Stimulated activated CD4-positive, alpha-beta T cell treated with anti-CD3 and anti-CD28 coated beads, Interleukin-4, amount 100 ng/mL, for 1 hour (primary cell): Measurements from ENCODE around the gene ATP11A.

Source experiments
- DNase-seq: peaks from one replicate; pipeline ENCODE4 v3.0.0-alpha.2; 2020

The ATP11A gene

GRCh38 chr13:112917056-112917664 is 227.3 kb downstream of the ATP11A start:
- no peak for DNase-seq

- no peak for DNase-seq
Measured at GRCh38 chr13:112917737-112918136, 227.9 kb downstream of the ATP11A start.

- DNase-seq = no peak
Measured at GRCh38 chr13:112918266-112918665, 228.4 kb downstream of the ATP11A start.

GRCh38 chr13:112918746-112919145 is 228.9 kb downstream of the ATP11A start:
- DNase-seq = no peak

GRCh38 chr13:112923962-112924361 is 234.1 kb downstream of the ATP11A start:
- no peak for DNase-seq

- no peak for DNase-seq
Measured at GRCh38 chr13:112924365-112924764, 234.5 kb downstream of the ATP11A start.

- DNase-seq = no peak
Measured at GRCh38 chr13:112926003-112926402, 236.2 kb downstream of the ATP11A start.

- no peak for DNase-seq
Measured at GRCh38 chr13:112926993-112927392, 237.2 kb downstream of the ATP11A start.

GRCh38 chr13:112928020-112928971 is 238.5 kb downstream of the ATP11A start:
- DNase-seq = no peak

GRCh38 chr13:112928972-112929782 is 239.3 kb downstream of the ATP11A start:
- no peak for DNase-seq

- DNase-seq = no peak
Measured at GRCh38 chr13:112929783-112930055, 239.9 kb downstream of the ATP11A start.

GRCh38 chr13:112930192-112930591 is 240.4 kb downstream of the ATP11A start:
- no peak for DNase-seq

- DNase-seq = no peak
Measured at GRCh38 chr13:112931028-112931934, 241.4 kb downstream of the ATP11A start.

GRCh38 chr13:112932971-112933370 is 243.1 kb downstream of the ATP11A start:
- DNase-seq = no peak

- no peak for DNase-seq
Measured at GRCh38 chr13:112933649-112934048, 243.8 kb downstream of the ATP11A start.

- no peak for DNase-seq
Measured at GRCh38 chr13:112934078-112934477, 244.2 kb downstream of the ATP11A start.
